HEK293T (cell line): ENCODE data around the gene AGBL4.

Experiments
- CTCF ChIA-PET: fragments of 350-600 bp; formaldehyde crosslinking; extraction: SDS; loops from one replicate; lab custom pipeline; 2021; ENCODE audit warnings: antibody characterized with exemption, inconsistent platforms; lab: Yijun Ruan, JAX
- POLR2A ChIA-PET: fragments of 350-600 bp; formaldehyde crosslinking; extraction: SDS; loops from one replicate; lab custom pipeline; 2020; ENCODE audit warnings: antibody characterized with exemption, inconsistent platforms; lab: Yijun Ruan, JAX
- DNase-seq: peaks from one replicate; pipeline ENCODE4 v3.0.0; 2012; ENCODE audit warnings: mixed read lengths; ENCODE audit errors: extremely low spot score
- ARNT ChIP-seq: fragments of 450-650 bp; IDR thresholded peaks from 2 replicates; pipeline ENCODE4 v1.6.1; 2017; ENCODE audit warnings: mild to moderate bottlenecking
- BHLHE40 ChIP-seq: fragments of 450-650 bp; IDR thresholded peaks from 2 replicates; pipeline ENCODE4 v1.6.1; 2016; ENCODE audit warnings: mild to moderate bottlenecking, moderate library complexity, borderline replicate concordance
- CTBP1 ChIP-seq: fragments of 450-650 bp; IDR thresholded peaks from 2 replicates; pipeline ENCODE4 v1.6.1; 2016; ENCODE audit warnings: borderline replicate concordance
- ELF4 ChIP-seq: fragments of 450-650 bp; IDR thresholded peaks from 2 replicates; pipeline ENCODE4 v1.6.1; 2017; ENCODE audit warnings: antibody characterized with exemption
- FOXA1 ChIP-seq: fragments of 450-650 bp; IDR thresholded peaks from 2 replicates; pipeline ENCODE4 v1.6.1; 2016; ENCODE audit warnings: mild to moderate bottlenecking
- FOXK2 ChIP-seq: fragments of 450-650 bp; IDR thresholded peaks from 2 replicates; pipeline ENCODE4 v1.6.1; 2016; ENCODE audit warnings: mild to moderate bottlenecking
- FOXM1 ChIP-seq: fragments of 450-650 bp; IDR thresholded peaks from 2 replicates; pipeline ENCODE4 v1.6.1; 2017; ENCODE audit warnings: mild to moderate bottlenecking, borderline replicate concordance
- HDGF ChIP-seq: fragments of 450-650 bp; IDR thresholded peaks from 2 replicates; pipeline ENCODE4 v1.6.1; 2017; ENCODE audit warnings: antibody characterized with exemption, borderline replicate concordance
- L3MBTL2 ChIP-seq: fragments of 450-650 bp; conservative IDR thresholded peaks from 2 replicates; pipeline ENCODE4 v1.6.1; 2016; ENCODE audit warnings: mild to moderate bottlenecking
- LEF1 ChIP-seq: fragments of 450-650 bp; IDR thresholded peaks from 2 replicates; pipeline ENCODE4 v1.6.1; 2017; ENCODE audit warnings: mild to moderate bottlenecking, borderline replicate concordance
- NFRKB ChIP-seq: fragments of 450-650 bp; IDR thresholded peaks from 2 replicates; pipeline ENCODE4 v1.6.1; 2016; ENCODE audit warnings: mild to moderate bottlenecking, moderate library complexity
- SP1 ChIP-seq: fragments of 450-650 bp; IDR thresholded peaks from 2 replicates; pipeline ENCODE4 v1.6.1; 2017
- SUZ12 ChIP-seq: fragments of 450-650 bp; IDR thresholded peaks from 2 replicates; pipeline ENCODE4 v1.6.1; 2016; ENCODE audit warnings: mild to moderate bottlenecking
- TARDBP ChIP-seq: fragments of 450-650 bp; IDR thresholded peaks from 2 replicates; pipeline ENCODE4 v1.6.1; 2016
- ZNF384 ChIP-seq: fragments of 450-650 bp; IDR thresholded peaks from 2 replicates; pipeline ENCODE4 v1.6.1; 2016
- TF ChIP-seq, protein P1 (sequence below): fragments of 450-650 bp; IDR thresholded peaks from 2 replicates; pipeline ENCODE4 v1.6.1; 2016

The AGBL4 gene

DNA sequence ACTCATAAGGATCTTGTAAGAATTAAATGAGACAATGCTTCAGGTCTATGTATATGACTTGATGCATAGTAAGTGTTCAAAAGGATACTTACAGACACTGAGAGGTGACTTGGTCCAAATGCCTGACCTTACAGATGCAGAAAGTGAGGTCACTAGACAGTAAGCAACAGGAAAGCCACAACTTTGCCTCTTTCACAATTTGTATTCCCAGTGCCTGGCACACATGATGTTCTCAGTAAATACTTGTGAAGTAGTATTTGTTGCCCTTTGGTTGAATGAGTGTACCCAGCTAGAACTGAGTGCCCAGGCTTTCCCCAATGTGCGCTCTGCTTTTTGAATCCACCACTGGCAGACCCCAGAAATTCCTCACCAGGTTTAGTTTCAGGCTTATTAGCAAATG is 1352.2 kb downstream of the AGBL4 start:
- no peak for DNase-seq
- ChIA-PET POLR2A (no interaction called here), CTCF (no interaction called here)
- TF ChIP-seq, protein P1, sequence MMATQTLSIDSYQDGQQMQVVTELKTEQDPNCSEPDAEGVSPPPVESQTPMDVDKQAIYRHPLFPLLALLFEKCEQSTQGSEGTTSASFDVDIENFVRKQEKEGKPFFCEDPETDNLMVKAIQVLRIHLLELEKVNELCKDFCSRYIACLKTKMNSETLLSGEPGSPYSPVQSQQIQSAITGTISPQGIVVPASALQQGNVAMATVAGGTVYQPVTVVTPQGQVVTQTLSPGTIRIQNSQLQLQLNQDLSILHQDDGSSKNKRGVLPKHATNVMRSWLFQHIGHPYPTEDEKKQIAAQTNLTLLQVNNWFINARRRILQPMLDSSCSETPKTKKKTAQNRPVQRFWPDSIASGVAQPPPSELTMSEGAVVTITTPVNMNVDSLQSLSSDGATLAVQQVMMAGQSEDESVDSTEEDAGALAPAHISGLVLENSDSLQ: no peak
- no peak for TF ChIP-seq SUZ12
- no peak for TF ChIP-seq BHLHE40
- TF ChIP-seq FOXA1: no peak
- no peak for TF ChIP-seq ZNF384
- TF ChIP-seq FOXM1: no peak
- TF ChIP-seq SP1: no peak
- TF ChIP-seq ELF4: no peak
- no peak for TF ChIP-seq NFRKB
- no peak for TF ChIP-seq ARNT
- no peak for TF ChIP-seq TARDBP
- TF ChIP-seq CTBP1: no peak
- no peak for TF ChIP-seq FOXK2
- no peak for TF ChIP-seq L3MBTL2

DNA sequence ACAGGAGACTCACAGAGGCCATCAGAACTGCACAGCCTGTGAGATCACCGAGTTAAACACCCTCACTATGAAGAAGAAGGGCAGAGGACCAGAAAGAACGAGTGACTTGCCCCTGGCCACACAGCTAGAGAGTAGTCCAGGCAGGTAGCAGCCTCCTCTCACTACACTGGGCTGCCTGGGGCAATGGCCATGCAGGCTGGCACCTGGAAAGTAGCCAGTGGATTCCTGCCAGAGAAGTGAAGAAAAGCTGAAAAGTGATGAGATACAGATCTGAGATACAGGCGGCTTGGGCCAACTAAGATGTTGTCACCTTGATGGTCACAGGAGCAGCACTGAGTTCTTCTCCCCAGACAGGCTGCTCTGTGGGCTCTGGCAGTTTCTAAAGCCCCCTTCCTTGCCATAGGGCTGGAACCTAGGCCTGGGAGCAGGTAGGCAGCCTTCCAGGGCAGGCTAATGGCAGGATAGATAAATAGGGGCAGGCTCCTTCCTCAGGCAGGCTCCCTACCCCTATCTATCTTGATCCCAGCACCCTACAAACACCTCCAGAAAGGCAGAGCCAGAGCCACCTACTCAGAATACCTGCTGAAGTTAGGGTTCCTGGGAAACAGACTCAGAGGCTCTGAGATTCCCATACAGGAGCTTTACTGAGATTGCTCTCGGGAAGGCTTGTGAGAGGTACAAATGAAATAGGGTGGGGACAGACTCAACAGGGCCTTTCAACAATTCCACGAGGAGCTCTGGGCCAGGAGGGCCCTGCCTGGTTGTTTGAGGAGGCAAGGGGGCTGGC is 1353.3 kb downstream of the AGBL4 start:
- POLR2A ChIA-PET: no interaction called here
- TF ChIP-seq FOXA1 (no peak), BHLHE40 (no peak), NFRKB (no peak), TARDBP (no peak), SP1 (no peak), ELF4 (no peak), ZNF384 (no peak), LEF1 (no peak), HDGF (no peak), SUZ12 (no peak), L3MBTL2 (no peak), FOXK2 (no peak)
- TF ChIP-seq, protein P1: no peak
- CTCF ChIA-PET: no interaction called here
- DNase-seq: no peak

DNA sequence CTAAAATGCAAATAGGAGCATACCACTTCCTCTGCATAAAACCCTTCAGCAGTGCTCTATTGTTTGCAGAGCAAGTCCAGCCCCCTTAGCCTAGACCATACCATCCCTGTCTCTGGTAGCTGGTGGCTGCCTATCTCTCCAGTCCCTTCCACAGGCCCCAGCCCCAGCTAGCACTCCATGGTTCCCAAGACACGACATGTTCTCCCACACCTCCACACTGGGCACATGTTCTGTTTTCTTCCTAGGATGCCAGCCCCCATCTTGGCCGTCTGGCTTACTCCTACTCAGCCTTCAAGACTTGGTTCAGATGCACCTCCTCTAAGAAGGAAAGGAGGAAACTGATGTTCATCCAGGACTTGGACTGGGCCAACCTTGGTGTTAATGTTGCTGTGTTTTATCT is 1355.4 kb downstream of the AGBL4 start:
- ChIA-PET CTCF (interaction anchor here (1.4 kb wide), 1 partner anchor 9 kb away, joined by 4 read pairs; no protein-coding TSS in a partner anchor), POLR2A (no interaction called here)

DNA sequence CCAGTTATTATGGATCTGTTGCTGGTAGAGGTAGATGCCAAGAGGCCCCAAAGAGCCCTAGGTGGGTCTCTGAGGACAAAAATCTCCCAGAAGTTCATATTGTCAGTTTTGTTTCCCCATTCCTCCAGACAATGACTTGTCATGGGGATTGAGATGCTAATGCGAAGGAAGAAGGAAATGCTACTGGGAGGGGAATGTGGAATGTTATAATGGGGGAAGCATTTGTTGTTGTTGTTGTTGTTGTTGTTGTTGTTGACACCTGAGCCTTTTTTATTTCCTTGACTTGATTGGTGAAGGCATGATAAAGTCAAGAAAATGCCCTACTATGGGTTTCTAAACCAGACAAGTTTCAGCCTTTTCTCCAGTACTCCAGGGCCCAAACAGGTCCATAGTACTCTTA is 1356.0 kb downstream of the AGBL4 start:
- CTCF ChIA-PET: no interaction called here
- DNase-seq: no peak
- POLR2A ChIA-PET: no interaction called here
- TF ChIP-seq CTBP1 (no peak), L3MBTL2 (no peak), NFRKB (no peak), BHLHE40 (no peak), FOXM1 (no peak), FOXA1 (no peak), LEF1 (no peak), SUZ12 (no peak)
- TF ChIP-seq, protein P1: no peak

More for the DNA sequence above, 1355.4 kb downstream of the AGBL4 start:
- DNase-seq: no peak
- TF ChIP-seq ARNT: no peak

DNA sequence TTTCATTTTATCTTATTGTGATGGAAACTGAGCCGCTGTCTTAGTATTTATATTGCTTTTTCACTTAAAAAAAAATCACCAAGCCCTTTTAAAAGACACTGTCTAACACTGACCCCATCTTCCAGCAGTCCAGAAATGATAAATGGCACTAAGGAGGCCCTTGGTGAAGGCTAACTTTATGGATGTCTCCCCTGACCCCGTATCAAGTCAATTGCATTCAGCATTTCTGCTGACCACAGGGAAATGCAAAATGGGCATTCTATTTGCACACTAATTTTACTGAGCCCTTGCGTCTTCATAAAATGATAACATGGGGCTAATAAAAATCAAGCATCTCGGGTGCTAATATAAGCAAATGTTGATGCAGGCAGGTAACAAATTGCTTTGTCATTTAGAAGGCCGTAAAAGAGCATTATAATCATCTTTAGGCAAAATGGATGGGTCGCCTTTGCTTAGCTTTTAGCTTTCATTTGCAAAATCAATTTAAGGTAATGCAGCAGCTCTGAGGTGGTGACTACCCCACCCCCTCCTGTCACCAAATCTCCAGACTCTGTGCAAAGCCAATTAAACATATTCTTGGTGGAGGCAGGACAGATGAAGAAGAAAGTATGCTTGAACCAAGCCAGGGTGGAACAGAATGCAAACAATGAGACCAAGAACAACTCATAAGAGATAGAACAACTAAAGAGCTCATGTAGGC is 1357.9 kb downstream of the AGBL4 start:
- DNase-seq: no peak
- TF ChIP-seq L3MBTL2 (no peak), LEF1 (no peak)
- ChIA-PET CTCF (interaction anchor here (1.2 kb wide), 1 partner anchor 11 kb away, joined by 5 read pairs; no protein-coding TSS in a partner anchor), POLR2A (no interaction called here)

DNA sequence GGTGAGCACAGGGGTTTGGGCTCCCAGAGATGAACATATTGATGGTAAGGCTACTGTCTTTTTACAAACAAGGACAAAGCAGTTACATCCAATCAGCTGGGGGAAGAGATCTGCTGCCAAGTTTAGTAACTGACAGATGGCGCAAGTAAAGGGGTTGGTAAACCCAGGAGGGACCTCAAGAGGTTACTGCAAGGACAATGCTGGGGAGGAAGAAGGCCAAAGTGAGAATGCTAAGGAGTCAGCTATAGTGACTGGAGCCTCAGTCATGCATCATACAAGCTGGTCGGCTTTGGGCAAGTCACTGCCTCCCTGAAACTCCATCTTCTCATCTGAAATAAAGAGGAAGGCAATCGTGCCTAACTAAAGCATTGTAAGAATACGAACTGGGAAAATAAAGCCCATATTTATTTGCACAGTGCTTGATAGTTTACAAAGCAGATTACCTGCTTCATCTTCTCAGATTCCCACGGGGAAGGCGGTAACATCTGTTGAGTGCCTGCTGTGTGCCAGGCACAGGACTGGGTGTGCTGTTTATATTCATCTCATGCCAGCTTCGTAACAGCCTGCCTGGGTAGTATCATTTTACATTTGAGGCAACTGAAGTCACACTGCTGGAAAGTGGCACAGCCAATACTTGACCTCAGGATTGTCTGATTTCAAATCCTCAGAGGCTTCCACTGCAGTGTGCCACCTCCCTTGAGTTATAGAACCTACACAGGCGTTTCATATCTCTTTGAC is 1361.9 kb downstream of the AGBL4 start:
- no peak for DNase-seq
- POLR2A ChIA-PET: no interaction called here
- TF ChIP-seq BHLHE40: no peak
- no peak for TF ChIP-seq FOXK2
- TF ChIP-seq ELF4: no peak
- TF ChIP-seq HDGF: no peak
- no peak for TF ChIP-seq TARDBP
- no peak for TF ChIP-seq FOXM1
- no peak for TF ChIP-seq SUZ12
- no peak for TF ChIP-seq SP1
- no peak for TF ChIP-seq NFRKB
- TF ChIP-seq ARNT: no peak
- TF ChIP-seq CTBP1: no peak
- TF ChIP-seq L3MBTL2: no peak
- TF ChIP-seq, protein P1: no peak
- no peak for TF ChIP-seq FOXA1
- TF ChIP-seq LEF1: no peak
- no peak for TF ChIP-seq ZNF384
- CTCF ChIA-PET: interaction anchor here (1.7 kb wide), 1 partner anchor 33 kb away, joined by 3 read pairs; no protein-coding TSS in a partner anchor
